ENCODE data around the gene RAPGEF1.

GRCh38 chr9:131691969-131692611, 47.8 kb downstream of the RAPGEF1 start:
- TF ChIP-seq CTCF (IDR thresholded peaks at IDR 0.05; ENCODE audit: poor library complexity, severe bottlenecking) (no peak), POLR2AphosphoS5 (IDR thresholded peaks at IDR 0.05) (no peak), RAD21 (conservative IDR thresholded peaks at IDR 0.05) (no peak), EP300 (conservative IDR thresholded peaks at IDR 0.05; ENCODE audit: poor library complexity, severe bottlenecking) (peak; percentile 18)
